ENCODE results near the gene ZBTB7A.

GRCh38 chr19:4109626-4109945 is 42.9 kb upstream of the ZBTB7A start:
- no peak for TF ChIP-seq CTCF (conservative IDR thresholded peaks at IDR 0.05 in 1 of 2, IDR thresholded peaks at IDR 0.05 in 1 of 2; ENCODE audit: low read depth in 1 of 2, low read length in 2 of 2)
- no peak for TF ChIP-seq EZH2 (IDR thresholded peaks at IDR 0.05; ENCODE audit: low read length, missing control alignments)

All from fibroblast of lung (primary cell).